ENCODE results near the gene ATP10A.
A peak's percentile ranks its signal among the peaks of the same experiment; 100 is the strongest.
"Not testable (repeated sequence)": the region's sequence is repeated elsewhere in the genome, so short reads cannot be mapped to it uniquely, and the experiment has no call there.

ATP10A gene

DNA sequence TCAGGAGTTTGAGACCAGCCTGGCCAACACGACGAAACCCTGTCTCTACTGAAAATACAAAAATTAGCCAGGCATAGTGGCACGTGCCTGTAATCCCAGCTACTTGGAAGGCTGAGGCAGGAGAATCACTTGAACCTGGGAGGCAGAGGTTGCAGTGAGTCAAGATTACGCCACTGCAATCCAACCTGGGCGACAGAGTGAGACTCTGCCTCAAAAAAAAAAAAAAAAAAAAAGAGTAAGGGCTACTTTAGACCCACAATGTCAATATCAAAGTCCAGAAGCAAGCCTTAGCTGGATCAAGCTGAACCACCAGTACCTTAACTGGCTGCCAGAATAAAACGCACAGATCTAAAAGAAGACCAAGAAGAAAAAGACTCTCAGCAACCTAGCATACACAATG, 17.8 kb upstream of the ATP10A start:
- DNase-seq: not testable (repeated sequence)

DNA sequence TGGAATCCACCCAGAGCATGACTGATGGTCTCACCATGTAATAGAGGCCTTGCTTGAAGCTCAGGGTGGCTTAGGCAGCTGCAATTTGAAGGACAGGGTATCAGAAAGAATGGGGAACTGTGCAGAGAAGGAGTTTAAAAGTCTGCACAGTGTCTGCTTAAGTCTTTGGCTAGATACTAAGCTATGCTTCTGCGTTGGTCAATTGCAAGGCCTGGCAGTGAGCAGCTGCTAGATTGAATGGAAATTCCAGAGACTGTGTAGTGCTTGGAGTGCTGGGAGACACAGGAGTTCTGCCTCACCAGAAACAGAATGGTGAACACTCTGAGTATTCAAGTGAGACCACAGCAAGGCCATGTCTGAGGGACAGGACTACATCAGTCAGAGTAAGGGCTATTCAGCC, 17.3 kb upstream of the ATP10A start:
- DNase-seq: no peak

DNA sequence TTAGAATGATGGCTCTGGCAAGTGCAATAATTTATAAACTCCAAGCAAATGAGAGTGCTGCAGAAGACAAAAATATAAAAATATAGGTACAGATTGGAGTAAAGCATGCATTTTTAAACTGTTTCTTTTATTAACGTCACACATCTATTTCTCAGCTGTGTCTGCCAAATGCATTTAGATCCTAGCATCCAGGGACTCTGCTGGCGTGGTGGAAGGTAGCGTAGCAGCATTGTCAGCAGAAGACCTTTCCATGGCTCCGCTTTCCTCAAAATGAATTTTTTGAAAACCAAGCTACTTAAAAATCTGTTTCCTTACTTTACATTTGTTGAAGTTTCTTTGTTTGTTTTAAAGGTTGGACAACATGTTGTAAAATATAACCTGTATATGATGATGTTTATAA, 16.3 kb upstream of the ATP10A start:
- no peak for DNase-seq

DNA sequence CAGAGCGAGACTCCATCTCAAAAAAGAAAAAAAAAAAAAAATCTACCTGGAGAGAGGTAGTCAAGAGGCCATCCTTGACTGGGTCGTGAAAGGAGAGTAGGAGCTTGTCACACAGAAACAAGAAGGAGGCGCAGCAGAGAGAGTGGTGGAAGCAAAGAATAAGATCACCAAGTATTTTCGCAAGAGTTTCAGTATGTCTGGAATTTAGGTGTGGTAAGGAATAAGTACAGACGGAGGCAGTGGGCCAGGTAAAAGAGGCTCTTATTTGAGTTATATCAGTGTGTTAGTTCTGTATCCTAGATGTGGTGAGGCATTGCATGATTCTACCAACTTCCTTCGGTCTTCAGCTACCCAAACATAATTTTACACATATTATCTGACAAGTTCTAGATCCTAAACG, 14.6 kb upstream of the ATP10A start:
- no peak for DNase-seq

DNA sequence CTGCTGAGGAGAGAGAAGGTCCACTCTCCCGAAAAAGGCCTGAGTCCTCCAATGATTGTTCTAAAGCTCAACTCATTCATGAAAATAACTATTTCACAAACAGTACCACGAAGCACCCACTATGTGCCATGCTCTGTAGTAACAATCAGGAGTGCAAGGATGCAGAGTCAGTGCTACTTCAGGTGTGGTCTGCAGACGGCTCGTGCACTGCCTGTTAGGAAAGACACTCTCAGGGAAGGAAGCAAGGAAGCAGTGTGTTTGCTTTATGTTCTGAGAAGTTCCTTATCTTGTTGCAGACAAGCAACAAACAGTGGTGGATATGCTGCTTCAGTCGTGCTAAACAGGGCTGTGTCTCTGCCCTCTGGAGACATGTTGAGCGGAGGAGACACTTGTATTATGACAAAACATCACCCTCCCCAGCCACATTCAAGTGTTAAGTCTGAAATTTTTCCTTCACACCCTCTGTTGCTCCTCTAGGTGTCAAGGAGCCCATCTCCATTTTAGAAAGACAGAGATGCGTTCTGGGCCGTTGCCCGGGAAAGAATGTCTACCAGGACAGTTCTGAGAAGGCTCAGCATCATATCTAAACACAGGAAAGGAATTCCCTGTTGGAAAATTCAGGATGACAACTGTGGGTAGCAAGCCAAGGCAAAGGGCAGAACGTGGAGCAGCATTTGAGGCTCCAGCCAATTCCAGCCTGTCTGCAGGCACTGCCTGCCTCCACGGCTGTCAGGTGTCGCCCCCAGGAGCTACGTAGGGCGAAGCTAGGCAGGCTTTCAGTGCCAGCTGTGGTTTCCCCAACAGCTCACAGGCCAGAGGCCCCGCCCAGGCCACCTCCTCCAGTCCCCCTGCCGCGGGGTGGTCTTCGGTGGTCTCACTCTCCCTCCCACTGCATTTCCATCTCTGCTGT, 13.4 kb upstream of the ATP10A start:
- DNase-seq: no peak

DNA sequence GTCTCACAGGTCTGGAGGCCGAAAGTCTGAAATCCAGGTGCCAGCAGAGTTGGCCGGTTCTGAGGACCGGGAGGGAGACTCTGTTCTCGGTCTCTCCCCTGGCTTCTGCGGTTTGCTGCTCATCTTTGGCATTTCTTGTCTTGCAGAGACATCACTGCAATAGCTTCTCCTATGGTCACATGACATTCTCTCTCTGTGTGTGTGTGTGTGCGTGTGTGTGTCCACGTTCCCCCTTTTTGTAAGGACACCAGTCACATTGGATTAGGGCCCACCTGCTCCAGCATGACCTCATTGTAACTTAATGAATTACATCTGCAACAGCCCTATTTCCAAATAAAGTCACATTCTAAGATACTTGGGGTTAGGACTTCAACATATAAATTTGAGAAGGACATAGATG, 12.4 kb upstream of the ATP10A start:
- DNase-seq: no peak

DNA sequence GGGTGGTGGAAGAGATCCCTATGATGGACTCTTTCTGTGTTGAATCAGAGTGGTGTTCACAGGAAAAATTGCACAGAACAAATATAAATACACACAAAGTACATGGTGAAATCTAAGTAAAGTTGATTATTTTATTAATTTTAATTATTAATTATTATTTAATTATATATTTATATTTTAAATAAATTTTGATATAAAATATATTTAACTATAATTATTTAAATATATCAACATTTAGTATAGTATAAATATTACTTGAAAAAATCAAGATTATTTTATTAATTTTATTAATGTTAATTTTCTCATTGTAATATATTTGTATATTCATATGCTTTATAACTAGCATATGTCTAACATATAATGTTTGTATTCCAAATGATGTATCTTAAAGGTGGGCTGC, 11.3 kb upstream of the ATP10A start:
- DNase-seq: no peak

DNA sequence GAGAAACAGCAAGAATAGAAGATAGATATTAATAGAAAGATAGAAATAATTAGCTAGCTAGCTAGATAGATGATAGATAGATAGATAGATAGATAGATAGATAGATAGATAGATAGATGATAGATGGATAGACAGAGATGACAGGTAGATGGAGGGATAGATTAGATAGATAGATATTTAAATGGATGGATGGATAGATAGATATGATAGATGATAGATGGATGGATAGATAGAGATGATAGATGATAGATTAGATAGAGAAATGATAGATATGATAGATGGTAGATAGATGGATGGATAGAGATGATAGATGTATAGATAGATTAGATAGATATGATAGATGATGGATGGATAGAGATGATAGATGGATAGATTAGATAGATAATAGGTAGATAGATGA, 8.3 kb upstream of the ATP10A start:
- no peak for DNase-seq

DNA sequence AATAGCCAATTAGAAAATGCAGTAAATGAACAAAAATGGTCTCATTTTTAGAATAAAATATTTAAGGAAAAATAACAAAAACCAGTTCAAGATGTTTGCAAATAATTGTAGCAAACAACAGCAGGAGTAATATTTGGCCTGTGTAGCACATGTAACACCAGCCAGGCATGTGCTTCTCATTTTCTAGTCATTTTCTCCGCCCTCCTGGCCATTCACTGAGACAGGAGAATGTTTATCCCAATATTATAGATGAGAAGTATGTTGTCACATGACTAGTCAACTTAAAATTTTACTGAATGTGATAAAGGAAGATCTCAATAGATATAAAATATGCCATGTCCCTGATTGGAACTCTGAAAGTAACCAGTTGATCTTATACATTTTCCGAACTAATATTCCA, 7.8 kb upstream of the ATP10A start:
- DNase-seq: no peak

DNA sequence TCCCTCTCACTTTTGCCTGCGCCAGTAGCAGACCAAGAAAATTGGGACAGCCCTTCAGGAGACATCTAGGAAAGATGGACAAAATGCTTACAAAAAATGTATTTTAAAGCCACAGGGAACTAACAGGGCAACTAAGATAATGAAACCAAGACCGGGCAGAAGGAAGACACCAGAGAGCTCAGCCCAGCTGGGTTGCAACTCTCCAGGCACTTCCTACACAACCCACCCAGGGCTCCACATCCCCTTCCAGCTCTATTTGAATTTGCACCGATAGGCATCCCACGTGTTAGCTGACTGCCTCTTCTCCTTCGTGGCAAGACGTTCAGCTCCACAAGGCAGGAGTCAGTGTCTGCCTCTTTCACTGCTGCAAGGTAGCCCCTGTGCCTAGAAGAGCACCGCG, 6.6 kb upstream of the ATP10A start:
- DNase-seq: no peak

DNA sequence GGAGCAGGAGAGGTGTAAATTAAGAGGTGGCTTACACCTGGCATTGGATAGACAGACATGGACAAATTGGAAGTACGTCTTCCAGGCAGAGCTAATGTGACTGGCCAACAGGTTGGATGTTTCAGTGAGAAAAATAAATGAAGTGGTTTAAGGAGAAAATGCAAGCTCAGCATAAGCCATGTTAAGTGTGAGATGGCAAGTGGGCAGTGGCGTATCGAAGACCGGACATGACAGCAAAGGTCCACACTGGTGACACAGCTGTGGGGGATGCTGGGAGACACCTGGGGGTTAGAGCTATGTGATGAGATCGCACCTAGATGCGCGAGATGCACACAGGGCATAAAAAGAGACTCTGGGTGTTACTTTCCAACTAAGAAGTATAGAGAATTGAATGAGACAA, 3.7 kb upstream of the ATP10A start:
- DNase-seq: no peak

DNA sequence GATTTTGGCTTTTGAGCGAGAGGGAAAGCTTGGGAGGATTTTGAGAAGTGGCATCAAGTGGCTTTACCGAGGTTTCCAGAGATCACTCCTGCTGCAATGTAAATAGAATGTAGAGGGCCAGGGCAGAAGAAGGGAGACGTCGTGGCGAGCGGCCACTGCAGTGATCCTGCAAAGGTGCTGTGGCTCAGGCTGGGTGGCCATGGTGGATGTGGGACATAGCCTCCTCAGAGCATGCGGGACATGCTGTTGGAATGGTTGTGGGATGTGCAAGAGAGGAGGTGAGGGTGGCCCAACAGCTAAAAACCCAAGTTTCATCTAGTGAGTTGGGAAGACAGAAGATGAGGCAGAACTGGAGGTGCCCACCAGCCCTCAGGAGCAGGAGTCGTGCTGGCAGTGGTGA, 3.1 kb upstream of the ATP10A start:
- no peak for DNase-seq

DNA sequence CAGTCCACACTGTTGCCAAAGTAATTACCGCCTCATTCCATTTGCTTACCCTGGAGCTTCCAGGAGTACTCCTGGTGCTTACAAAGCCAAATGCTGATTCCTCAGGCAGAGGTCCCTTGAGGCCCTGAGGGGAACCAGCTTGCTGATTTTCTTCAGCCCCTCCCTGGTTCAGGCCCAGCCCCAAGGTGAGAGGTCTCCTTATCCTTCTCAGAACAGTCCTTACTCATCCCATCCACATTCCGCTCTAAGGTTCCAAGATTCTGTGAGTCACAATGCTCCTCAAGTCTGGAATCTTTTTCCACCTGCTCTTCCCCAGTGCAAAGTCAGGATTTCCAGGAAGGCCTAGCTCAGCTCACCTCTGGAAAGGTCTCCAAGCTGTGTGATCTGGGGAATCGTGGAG, 1.8 kb upstream of the ATP10A start:
- no peak for DNase-seq

DNA sequence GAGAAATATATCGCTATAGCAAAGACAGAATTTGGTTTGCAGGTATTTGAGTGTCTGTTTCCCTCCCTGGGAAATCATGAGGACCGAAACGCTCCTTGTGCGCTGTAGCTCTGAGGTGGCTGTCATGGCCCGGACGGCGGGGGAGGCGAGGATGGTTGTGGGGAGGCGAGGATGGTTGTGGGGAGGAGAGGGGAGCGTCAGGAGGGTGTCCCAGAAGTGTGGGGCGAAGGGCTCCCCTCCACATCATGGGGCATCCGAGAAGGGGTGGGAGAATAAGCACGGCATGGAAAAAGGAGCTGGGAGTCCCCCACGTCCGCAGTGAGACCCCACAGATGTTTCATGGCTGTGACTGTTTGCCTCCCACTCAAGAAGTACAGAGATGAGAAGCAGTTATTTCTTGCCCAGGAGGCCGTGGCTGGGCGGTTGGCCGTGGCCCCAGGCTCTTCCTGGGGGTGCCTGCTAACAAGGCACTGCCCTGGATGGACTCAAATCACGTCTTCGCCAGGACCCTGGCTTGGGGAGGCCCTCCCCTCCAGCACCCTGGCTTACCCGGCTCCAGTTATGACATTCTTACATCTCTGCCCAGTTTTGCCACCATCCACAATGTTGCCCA, 947 bp upstream of the ATP10A start:
- no peak for DNase-seq

DNA sequence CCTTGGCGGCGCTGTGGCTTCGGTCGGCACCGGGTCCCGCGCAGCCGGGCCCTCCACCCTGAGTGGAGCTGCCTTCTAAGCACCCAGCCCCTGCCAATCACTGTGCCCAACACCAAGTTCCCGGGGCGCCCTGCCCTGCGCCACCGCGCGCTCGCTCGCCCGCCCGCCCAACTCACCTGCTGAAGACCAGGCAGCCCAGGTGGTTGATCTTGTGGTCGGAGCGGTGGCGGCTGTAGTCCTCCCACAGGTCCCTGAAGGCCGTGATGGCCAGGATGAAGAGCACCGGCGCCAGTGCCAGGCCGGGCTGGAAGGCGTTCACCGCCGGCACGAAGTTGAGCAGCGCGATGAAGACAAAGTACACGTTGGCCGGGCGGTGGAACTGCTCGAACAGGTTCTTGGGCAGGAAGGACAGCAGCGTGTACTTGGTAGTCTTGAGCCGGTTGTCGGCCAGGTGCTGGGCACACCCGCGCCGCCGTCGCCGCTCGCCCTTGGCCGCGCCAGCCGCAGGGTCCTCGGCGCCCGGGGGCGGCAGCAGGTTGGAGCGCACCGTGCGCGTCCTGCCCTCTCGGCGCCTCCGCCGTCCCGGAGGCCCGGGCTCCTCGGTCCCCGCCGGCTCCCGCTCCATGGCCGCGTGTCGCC, 536 bp downstream of the ATP10A start:
- DNase-seq: peak; percentile 53

DNA sequence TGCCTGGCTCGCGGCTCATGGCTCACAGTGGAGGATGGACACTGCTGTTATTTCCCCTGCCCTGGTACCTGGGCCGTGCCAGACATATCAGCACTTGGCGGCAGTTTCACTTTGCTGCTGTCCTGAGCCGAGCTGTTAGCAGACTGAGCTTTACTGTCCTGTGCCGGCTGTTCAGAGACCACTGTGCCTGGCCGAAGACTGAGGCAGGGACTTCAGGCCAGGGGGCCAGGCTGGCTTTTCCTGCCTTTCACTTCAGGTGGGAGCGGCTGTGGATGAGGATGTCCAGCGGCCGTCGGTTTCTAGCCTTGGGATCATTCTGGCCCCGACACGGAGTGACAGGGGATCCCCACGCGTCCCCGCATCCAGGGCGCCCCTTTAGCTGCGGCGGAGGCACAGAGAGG, 1.1 kb downstream of the ATP10A start:
- DNase-seq: peak; percentile 21

DNA sequence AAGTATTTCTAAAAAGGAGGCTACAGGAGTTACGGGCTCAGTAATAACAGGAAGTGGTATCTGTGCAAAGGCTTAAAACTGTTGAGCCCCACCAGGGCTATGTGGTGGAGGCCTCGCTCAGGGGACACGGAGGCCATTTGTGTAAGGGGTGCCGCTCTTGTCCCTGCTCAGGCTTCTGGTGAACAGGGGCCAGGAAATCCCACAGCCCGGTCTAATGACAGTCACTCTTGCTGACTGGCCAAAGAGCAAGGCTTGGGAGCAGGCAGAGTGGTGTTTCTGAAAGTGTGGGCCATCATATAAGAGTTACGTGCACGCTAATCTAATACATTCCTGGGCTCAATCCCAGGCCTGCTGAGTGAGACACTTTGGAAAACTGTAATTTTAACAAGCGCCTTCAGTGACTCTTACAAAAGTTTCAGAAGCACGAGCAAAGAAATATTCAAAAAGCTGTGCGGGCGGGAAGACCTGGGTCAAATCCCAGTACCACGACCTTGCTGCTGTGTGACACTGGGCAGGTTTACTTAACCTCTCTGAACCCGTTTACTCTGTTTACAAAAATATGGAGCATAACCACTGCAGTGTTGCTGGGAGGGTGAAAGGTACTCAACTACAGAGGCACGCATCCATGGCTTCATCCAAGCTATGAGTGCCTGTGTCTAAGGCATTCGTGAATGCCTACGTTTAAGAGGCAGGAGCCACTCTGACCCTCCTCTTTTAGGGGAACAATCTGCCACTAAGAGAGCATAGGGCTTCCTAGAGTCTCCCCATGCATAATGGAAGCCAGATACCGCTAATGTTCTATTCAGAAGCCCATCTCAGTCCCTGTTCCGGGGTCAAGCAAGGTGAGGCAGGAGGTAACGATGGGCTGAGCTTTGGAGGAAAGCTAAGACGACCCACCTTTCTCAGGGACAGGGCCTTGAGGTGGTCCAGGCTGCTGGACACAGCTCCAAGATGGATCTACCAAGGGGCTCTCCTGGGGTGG, 2.0 kb downstream of the ATP10A start:
- DNase-seq: no peak

DNA sequence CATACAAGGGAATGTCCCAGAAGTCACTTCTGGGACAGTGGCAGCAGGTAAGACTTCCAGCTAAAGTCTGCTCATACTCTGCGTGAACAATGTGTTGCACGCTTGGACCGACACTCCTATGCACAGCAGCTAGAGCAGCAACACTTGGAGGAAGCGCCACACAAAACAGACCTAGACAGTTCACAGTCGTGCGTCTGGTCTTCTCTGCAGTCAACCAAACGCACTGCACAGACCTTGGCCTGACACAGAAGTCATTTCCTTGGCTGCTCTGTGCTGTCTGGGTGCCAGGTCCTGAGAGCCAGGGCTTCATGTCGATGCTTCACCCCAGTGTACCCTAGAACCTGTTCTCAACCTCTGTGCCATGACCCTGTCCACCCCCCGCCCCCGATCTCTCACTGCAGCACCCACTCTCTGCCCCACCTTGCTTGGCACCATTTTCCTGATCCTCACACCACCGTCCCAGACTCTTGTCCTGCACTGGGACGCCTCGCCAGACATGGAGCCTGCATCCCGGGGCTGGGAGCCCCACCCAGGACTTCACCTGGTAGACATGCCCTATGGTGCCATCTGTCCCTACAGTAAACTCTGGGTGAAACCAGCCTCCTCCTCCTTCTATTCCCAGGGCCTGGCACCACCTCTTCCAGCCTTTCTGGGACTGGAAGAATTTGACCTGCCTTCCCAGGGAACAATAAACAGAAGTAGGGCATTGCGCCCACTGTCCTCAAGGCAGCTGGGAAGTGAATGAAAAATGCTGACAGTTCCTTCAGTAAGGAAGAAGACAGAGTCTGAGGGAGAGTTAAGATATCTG, 3.1 kb downstream of the ATP10A start:
- peak; percentile 36 for DNase-seq

DNA sequence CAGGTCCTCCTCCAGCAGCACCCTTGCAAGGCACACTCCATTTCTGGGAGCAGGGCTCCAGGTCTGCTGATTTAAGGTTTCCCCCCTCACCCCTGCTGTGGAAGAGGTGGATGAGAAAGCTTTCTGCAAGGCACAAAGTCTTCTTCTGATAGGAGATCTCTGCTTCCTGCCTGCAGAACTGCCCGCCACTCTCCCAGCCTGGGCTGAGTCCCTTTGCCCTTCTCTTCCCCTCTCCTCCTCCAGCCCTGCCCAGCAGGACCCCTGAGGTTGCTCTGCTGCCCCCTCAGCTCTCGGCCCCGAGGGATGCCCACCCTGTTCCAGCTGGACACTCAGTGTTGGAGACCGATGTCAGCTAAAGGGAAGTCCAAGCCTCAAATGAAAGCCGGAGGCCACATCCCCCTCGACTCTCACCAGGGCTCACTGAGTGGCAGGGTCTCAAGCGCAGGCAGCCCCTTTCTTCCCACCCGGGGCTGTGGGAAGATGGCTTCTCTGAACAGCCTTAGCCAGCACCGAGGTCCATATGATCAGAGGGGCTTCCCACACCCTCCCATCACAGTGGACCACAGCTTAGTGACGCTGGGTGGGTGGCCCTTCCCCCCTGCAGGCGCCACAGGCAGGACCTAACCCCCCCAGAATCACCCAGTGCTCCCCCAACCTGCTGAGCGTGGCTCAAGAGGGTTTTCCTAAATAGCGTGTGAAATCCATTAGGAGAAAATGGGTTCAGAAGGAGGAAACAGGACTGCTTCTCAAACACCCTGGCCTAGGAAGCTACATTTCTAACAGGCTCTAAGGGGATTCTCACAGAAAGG, 4.0 kb downstream of the ATP10A start:
- DNase-seq: no peak

DNA sequence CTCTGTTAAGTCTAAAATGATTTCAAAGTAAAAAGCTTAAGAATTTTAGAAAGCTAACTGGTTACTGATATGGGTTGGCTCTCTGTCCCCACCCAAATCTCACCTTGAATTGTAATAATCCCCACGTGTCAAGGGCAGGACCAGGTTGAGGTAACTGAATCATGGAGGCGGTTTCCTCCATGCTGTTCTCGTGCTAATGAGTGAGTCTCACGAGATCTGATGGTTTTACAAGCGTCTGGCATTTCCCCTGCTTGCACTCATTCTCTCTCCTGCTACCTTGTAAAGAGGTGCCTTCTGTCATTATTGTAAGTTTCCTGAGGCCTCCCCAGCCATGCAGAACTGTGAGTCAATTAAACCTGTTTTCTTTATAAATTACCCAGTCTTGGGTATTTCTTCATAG, 7.1 kb downstream of the ATP10A start:
- DNase-seq: not testable (repeated sequence)

Measured in activated naive CD4-positive, alpha-beta T cell treated with Interleukin-2 at 50 U/mL for 16 hours (primary cell).